SH-SY5Y (cell line): Measurements from ENCODE around the gene UQCRQ.

ENCODE experiments used
- GATA2 ChIP-seq: IDR thresholded peaks from 2 replicates; pipeline ENCODE4 v1.6.1; 2011; ENCODE audit warnings: mild to moderate bottlenecking, low read depth, low read length
- GATA3 ChIP-seq: IDR thresholded peaks from 2 replicates; pipeline ENCODE4 v1.6.1; 2011; ENCODE audit warnings: low read depth, mild to moderate bottlenecking, low read length, moderate library complexity

DNA sequence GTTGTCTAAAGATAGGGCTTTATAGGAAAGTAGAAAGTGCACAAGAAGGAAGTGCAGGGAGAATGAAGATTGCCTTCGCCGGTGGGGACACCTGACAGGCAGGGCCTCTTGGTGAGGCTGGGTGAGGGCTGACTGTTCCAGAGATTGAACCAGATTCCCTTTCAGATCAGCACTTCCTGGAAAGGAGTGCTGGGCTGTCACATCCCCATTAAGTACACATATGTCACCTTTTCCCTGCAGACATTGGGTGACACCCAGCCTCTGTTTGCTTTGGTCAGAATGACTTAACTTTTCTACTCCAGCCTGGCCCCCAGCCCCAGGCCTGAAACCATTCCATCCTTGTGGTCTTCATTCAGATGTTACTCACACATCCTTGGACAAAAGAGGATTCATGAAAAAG, 28.6 kb upstream of the UQCRQ start:
- TF ChIP-seq GATA3 (no peak), GATA2 (no peak)
